Panc1 (cell line): ENCODE data around the gene UBE2L5. TPM values are rescaled to one million over a fixed set of nuclear protein-coding genes. Genes with fewer than 3 reads are reported as not detected.

Source experiments
- ATAC-seq: fragments of 200-7000 bp; cut with Tn5 transposase; 2 replicates; pipeline ENCODE4 v1.9.1; 2020; ENCODE audit warnings: mild to moderate bottlenecking, moderate library complexity
- BruUV-seq: library from RNA; stranded (reverse); fragments of 400-500 nt; replicated peaks from 2 replicates; lab custom pipeline; 2021; lab: Mats Ljungman, UMichigan
- CTCF ChIA-PET: fragments of 300-600 bp; sonication (Branson Sonifier 250); formaldehyde crosslinking; loops from one replicate; lab custom pipeline; 2022; ENCODE audit warnings: antibody characterized with exemption; lab: Charles Lee
- POLR2A ChIA-PET: fragments of 300-600 bp; sonication (Branson Sonifier 250); formaldehyde crosslinking; loops from one replicate; lab custom pipeline; 2022; ENCODE audit warnings: antibody characterized with exemption; lab: Charles Lee
- DNase-seq: peaks from one replicate; pipeline ENCODE4 v3.0.0-alpha.2; 2010; ENCODE audit warnings: low read depth, low spot score
- H3K27ac ChIP-seq: 2 replicates; pipeline ENCODE4 v1.5.1; 2011; ENCODE audit warnings: mild to moderate bottlenecking, low read length, inconsistent platforms
- H3K27me3 ChIP-seq: fragments of 200-500 bp; sonication (Bioruptor generic); 2 replicates; pipeline ENCODE4 v1.6.0; 2014; ENCODE audit warnings: low read length, inconsistent platforms; ENCODE audit not compliant: control insufficient read depth, insufficient read depth
- H3K36me3 ChIP-seq: fragments of 200-500 bp; sonication (Bioruptor generic); 2 replicates; pipeline ENCODE4 v1.5.1; 2014; ENCODE audit warnings: inconsistent platforms, mild to moderate bottlenecking, low read length, moderate library complexity; ENCODE audit not compliant: control insufficient read depth, insufficient read depth
- H3K4me1 ChIP-seq: 2 replicates; pipeline ENCODE4 v1.5.1; 2011; ENCODE audit warnings: inconsistent platforms, mild to moderate bottlenecking, low read length, moderate library complexity; ENCODE audit not compliant: control insufficient read depth, insufficient read depth
- H3K4me3 ChIP-seq, 2 experiments: 2 replicates each; pipeline ENCODE4 v1.5.1; 2011 to 2012; ENCODE audit warnings: low read depth in 2 of 2, low read length in 2 of 2, mild to moderate bottlenecking in 2 of 2, inconsistent platforms in 1 of 2, moderate library complexity in 1 of 2
- H3K9me3 ChIP-seq: fragments of 200-500 bp; sonication (Bioruptor generic); 2 replicates; pipeline ENCODE4 v1.5.1; 2014; ENCODE audit warnings: low read depth, mild to moderate bottlenecking, inconsistent platforms, low read length, moderate library complexity; ENCODE audit not compliant: control insufficient read depth, insufficient read depth
- CTCF ChIP-seq: fragments of 450-650 bp; IDR thresholded peaks from 2 replicates; pipeline ENCODE4 v1.5.1; 2017; ENCODE audit warnings: mild to moderate bottlenecking
- POLR2AphosphoS5 ChIP-seq: IDR thresholded peaks from 2 replicates; pipeline ENCODE4 v1.6.1; 2012; ENCODE audit warnings: mild to moderate bottlenecking, low read depth, low read length, moderate library complexity
- REST ChIP-seq, 2 experiments: IDR thresholded peaks; 2 replicates each; pipeline ENCODE4 v1.6.1; 2011 to 2012; ENCODE audit warnings: low read depth in 2 of 2, control low read depth in 1 of 2, low read length in 1 of 2, mild to moderate bottlenecking in 1 of 2, moderate library complexity in 1 of 2; ENCODE audit not compliant: insufficient read depth in 1 of 2
- SIN3A ChIP-seq: IDR thresholded peaks from 2 replicates; pipeline ENCODE4 v1.6.1; 2012; ENCODE audit warnings: low read depth, mild to moderate bottlenecking, low read length, moderate library complexity, borderline replicate concordance; ENCODE audit not compliant: insufficient read depth
- TCF7L2 ChIP-seq: IDR thresholded peaks from 2 replicates; pipeline ENCODE4 v1.6.1; 2011; ENCODE audit warnings: mild to moderate bottlenecking, low read depth, low read length, inconsistent platforms
- in situ Hi-C: cut with HindIII; loops from 2 replicates; pipeline ENCODE4 v1.10.0; 2016; ENCODE audit warnings: low sequenced_read_pairs, low pct_unique_long_range_greater_than_20kb
- intact Hi-C: fragments of 100-400 bp; cut with micrococcal nuclease; formaldehyde crosslinking; loops from one replicate; pipeline ENCODE4 v1.10.0; 2022; ENCODE audit not compliant: unreplicated experiment
- total RNA-seq: library from RNA; stranded (reverse); gene quantifications from one replicate; pipeline ENCODE4 v1.2.1, GENCODE V29; 2021; ENCODE audit not compliant: unreplicated experiment

UBE2L5 gene
- total RNA-seq, 1 experiment from 2014 or later = not detected

GRCh38 chr13:30429721-30430694 is 7.7 kb downstream of the UBE2L5 start:
- intact Hi-C loops = no loop called here
- ATAC-seq (peak; percentile 91), DNase-seq (peak; percentile 50)
- Histone ChIP-seq H3K4me3 (no peak overlapping the region), H3K27ac (peak overlapping the region; percentile 12; the same call in 1 of the 2 replicates), H3K4me1 (peaks cover 18% of the 10 kb centered on the region), H3K36me3 (no peaks in the 10 kb centered on the region), H3K9me3 (no peaks in the 10 kb centered on the region), H3K27me3 (no peaks in the 10 kb centered on the region)
- ChIA-PET POLR2A (no interaction called here), CTCF (interaction anchor here (0.5 to 0.7 kb wide), 2 partner anchors 118 to 498 kb away, joined by 6 to 7 read pairs; no protein-coding TSS in a partner anchor)
- in situ Hi-C loops = no loop called here
- BruUV-seq = no TSS peak
- TF ChIP-seq REST (IDR thresholded peaks at IDR 0.05; ENCODE audit: insufficient read depth in 1 of 2, low read depth in 2 of 2, low read length in 1 of 2) (no peak), TCF7L2 (no peak), SIN3A (no peak), POLR2AphosphoS5 (no peak), CTCF (no peak)

- ATAC-seq (peak; percentile 58; the same call in 1 of the 2 replicates), DNase-seq (no peak)
- TF ChIP-seq REST (IDR thresholded peaks at IDR 0.05; ENCODE audit: insufficient read depth in 1 of 2, low read depth in 2 of 2, low read length in 1 of 2) (no peak), CTCF (no peak), POLR2AphosphoS5 (no peak), SIN3A (no peak), TCF7L2 (no peak)
- Histone ChIP-seq H3K4me3 (no peak overlapping the region), H3K27me3 (no peaks in the 10 kb centered on the region), H3K9me3 (no peaks in the 10 kb centered on the region), H3K27ac (no peak overlapping the region), H3K36me3 (no peaks in the 10 kb centered on the region), H3K4me1 (peaks cover 18% of the 10 kb centered on the region)
- intact Hi-C loops (no loop called here), in situ Hi-C loops (no loop called here)
- ChIA-PET POLR2A (no interaction called here), CTCF (no interaction called here)
- no TSS peak for BruUV-seq
Observed at GRCh38 chr13:30431269-30431940, 9.1 kb downstream of the UBE2L5 start.
